Left lung (tissue), 10 donors: Measurements from ENCODE around the gene TENM4. TPM values are rescaled to one million over a fixed set of nuclear protein-coding genes. Genes with fewer than 3 reads are reported as not detected.

ENCODE experiments used
- ATAC-seq: fragments of 200-7000 bp; cut with Tn5 transposase; one replicate; pipeline ENCODE4 v1.9.1; 2020; ENCODE audit warnings: moderate library complexity
- DNase-seq, 4 donors: peaks; one replicate each; pipeline ENCODE4 v3.0.0-alpha.2; 2013 to 2020
- H3K27ac ChIP-seq, 2 donors: fragments of 200-600 bp; sonication (generic) in 1 of 2; one replicate each; pipeline versions ENCODE4 v1.5.0 to v1.8.0; 2020 to 2021
- H3K27me3 ChIP-seq, 2 donors: fragments of 200-600 bp; sonication (generic) in 1 of 2; one replicate each; pipeline versions ENCODE4 v1.5.0 to v1.8.0; 2020 to 2021
- H3K36me3 ChIP-seq, 2 donors: fragments of 200-600 bp; sonication (generic) in 1 of 2; one replicate each; pipeline versions ENCODE4 v1.5.0 to v1.8.0; 2020 to 2021
- H3K4me1 ChIP-seq, 2 donors: fragments of 200-600 bp; one replicate each; pipeline ENCODE4 v1.8.0; 2021
- H3K4me3 ChIP-seq, 2 donors: fragments of 200-600 bp; sonication (generic) in 1 of 2; one replicate each; pipeline versions ENCODE4 v1.5.0 to v1.8.0; 2020 to 2021; ENCODE audit warnings: mild to moderate bottlenecking in 1 of 2
- H3K9me3 ChIP-seq, 2 donors: fragments of 200-600 bp; sonication (generic) in 1 of 2; one replicate each; pipeline versions ENCODE4 v1.5.0 to v1.8.0; 2020 to 2021
- intact Hi-C, 2 donors: fragments of 100-400 bp; cut with DNase I; formaldehyde crosslinking; loops; one replicate each; pipeline versions ENCODE4 v1.11.2 to v1.14.2; 2022
- polyA plus RNA-seq, 6 donors: library from polyadenylated mRNA; unstranded; fragments of 120-200 nt; gene quantifications; one replicate each; pipeline ENCODE4 v1.2.1, GENCODE V29; 2013; ENCODE audit not compliant: insufficient read length in 6 of 6
- total RNA-seq, 2 donors: library from RNA; stranded (reverse); fragmentation: NEBNext Ultra II Directional; extraction: Animal tissue kit (Norgen Biotek cat#: 25700); gene quantifications; one replicate each; pipeline ENCODE4 v1.2.1, GENCODE V29; 2021
- TF ChIP-seq, protein P1 (sequence below), 2 donors: fragments of 200-600 bp; sonication (generic) in 1 of 2; IDR thresholded peaks; one replicate each; pipeline versions ENCODE4 v1.5.0 to v1.8.0; 2021; ENCODE audit warnings: antibody characterized with exemption in 2 of 2
- donor health status: DM: no; HTN: yes; CAD: no.
- donor health status: DM: no; HTN: no; CAD: no.

The TENM4 gene
- total and polyA plus RNA-seq, 8 donors: 3.4 to 7.1 (median 5.2) TPM

DNA sequence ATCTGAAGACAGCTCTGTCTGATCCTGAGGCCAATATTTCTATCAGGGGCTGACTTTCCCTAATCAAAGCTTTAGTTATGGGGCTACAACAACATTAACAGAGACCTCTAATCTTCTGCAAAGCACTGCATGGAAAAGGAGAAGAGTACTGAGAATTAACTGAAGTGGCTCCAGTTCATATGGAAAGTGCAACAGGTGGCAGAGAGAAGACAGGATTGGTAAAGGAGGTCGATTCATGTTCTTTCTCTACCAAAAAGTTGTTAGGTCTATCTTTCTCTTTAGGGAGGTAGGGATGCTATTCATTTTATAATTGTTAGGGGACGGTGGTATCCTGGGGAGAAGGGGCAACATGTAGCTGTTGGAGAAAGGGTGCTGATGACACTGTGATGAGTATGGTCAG lies 633.5 kb downstream of the TENM4 start:
- Histone ChIP-seq H3K4me3 (no peak overlapping the region), H3K9me3 (no peaks in the 10 kb centered on the region), H3K27me3 (no peaks in the 10 kb centered on the region), H3K27ac (no peak overlapping the region), H3K36me3 (no peaks in the 10 kb centered on the region), H3K4me1 (peaks cover 4 to 13% of the 10 kb centered on the region in 2 donors)
- ATAC-seq (no peak), DNase-seq (no peak)
- intact Hi-C loops: no loop called here
- TF ChIP-seq, protein P1, sequence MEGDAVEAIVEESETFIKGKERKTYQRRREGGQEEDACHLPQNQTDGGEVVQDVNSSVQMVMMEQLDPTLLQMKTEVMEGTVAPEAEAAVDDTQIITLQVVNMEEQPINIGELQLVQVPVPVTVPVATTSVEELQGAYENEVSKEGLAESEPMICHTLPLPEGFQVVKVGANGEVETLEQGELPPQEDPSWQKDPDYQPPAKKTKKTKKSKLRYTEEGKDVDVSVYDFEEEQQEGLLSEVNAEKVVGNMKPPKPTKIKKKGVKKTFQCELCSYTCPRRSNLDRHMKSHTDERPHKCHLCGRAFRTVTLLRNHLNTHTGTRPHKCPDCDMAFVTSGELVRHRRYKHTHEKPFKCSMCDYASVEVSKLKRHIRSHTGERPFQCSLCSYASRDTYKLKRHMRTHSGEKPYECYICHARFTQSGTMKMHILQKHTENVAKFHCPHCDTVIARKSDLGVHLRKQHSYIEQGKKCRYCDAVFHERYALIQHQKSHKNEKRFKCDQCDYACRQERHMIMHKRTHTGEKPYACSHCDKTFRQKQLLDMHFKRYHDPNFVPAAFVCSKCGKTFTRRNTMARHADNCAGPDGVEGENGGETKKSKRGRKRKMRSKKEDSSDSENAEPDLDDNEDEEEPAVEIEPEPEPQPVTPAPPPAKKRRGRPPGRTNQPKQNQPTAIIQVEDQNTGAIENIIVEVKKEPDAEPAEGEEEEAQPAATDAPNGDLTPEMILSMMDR (IDR thresholded peaks at IDR 0.05): no peak

DNA sequence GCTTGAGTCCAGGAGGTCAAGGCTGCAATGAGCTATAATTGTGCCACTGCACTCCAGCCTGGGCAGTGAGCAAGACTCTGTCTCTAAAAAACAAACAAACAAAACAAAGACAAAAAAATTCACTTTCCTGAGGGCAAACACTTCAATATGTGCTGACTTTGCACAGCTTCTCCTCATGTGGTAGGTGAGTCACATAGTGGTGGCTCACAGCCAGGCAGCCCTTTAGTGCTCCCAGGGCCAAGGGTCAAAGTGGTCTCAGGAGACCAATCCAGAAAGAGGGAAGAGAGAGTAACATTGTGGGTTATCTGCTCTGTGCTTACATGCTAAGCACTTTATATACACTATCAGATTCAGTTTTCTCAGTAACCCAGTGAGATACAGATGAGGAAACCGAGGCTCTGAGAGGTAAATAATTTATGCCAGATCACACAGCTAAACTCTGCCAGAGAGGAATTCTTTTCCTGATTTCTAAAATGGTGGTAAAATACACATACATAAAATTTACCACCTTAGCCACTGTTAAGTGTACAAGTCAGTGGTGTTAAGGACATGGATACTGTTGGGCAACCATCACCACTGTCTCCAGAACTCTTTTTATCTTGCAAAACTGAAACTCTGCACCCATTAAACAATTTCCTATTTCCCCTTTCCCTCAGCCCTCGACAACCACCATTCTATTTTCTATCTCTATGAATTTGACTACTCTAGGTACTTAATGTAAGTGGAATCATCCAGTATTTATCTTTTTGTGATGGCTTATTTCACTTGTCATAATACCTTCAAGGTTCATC lies 634.4 kb downstream of the TENM4 start:
- H3K27ac ChIP-seq: peak overlapping the region in 1 of 2 donors; percentile 40
- TF ChIP-seq, protein P1 (IDR thresholded peaks at IDR 0.05): no peak

DNA sequence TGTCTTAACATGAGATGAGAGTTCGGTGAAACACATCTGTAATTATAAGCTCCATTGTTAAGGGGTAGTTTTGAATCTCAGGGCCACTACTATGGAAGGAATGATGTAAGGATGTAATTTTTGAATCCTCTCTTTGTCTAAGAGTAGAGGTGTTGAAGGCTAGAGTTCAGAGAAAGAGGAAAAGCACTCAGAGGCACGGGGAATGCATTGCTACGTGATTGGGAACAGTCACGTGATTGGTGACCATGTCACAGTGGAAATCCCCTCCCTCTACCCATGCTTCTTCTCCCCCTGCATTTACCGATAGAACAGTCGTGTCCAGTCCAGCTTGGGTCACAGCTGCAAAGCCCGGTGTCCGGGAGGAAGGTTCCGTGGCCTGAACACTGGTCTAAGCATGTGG lies 635.8 kb downstream of the TENM4 start:
- Histone ChIP-seq H3K4me3 (no peak overlapping the region), H3K36me3 (no peaks in the 10 kb centered on the region), H3K27ac (no peak overlapping the region), H3K4me1 (peaks cover 19 to 21% of the 10 kb centered on the region in 2 donors), H3K9me3 (no peaks in the 10 kb centered on the region), H3K27me3 (no peaks in the 10 kb centered on the region)
- ATAC-seq (no peak), DNase-seq (no peak)
- TF ChIP-seq, protein P1 (IDR thresholded peaks at IDR 0.05): no peak
- intact Hi-C loops: no loop called here

More for the DNA sequence above, 634.4 kb downstream of the TENM4 start:
- Histone ChIP-seq H3K9me3 (no peaks in the 10 kb centered on the region), H3K4me3 (no peak overlapping the region), H3K4me1 (peaks cover 13 to 15% of the 10 kb centered on the region in 2 donors), H3K27me3 (no peaks in the 10 kb centered on the region), H3K36me3 (no peaks in the 10 kb centered on the region)
- peak in 1 of 4 donors; percentile 58 for DNase-seq
- intact Hi-C loops: no loop called here
- ATAC-seq: no peak

DNA sequence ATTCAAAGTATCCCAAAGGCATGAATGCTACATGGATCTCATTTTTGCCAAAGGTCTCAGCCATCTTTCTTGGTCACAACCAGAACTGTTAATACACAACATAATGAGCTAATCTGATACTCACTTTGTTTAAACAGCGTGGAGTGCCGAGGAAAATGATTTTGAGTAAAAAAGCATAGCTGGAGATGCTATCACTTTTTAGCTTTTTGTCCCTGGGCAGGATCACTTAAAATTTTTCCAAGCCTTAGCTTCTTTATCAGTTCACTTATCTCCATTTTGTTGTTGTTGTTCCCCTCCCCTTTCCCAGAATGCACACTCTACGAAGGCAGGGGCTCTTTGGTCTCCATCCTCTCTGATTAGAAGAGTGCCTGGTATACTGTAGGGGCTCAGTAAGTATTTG lies 636.8 kb downstream of the TENM4 start:
- Histone ChIP-seq H3K9me3 (no peaks in the 10 kb centered on the region), H3K27ac (no peak overlapping the region), H3K36me3 (no peaks in the 10 kb centered on the region), H3K27me3 (no peaks in the 10 kb centered on the region), H3K4me3 (no peak overlapping the region), H3K4me1 (peaks cover 21 to 28% of the 10 kb centered on the region in 2 donors)
- ATAC-seq (no peak), DNase-seq (no peak)
- intact Hi-C loops: no loop called here
- TF ChIP-seq, protein P1 (IDR thresholded peaks at IDR 0.05): no peak

DNA sequence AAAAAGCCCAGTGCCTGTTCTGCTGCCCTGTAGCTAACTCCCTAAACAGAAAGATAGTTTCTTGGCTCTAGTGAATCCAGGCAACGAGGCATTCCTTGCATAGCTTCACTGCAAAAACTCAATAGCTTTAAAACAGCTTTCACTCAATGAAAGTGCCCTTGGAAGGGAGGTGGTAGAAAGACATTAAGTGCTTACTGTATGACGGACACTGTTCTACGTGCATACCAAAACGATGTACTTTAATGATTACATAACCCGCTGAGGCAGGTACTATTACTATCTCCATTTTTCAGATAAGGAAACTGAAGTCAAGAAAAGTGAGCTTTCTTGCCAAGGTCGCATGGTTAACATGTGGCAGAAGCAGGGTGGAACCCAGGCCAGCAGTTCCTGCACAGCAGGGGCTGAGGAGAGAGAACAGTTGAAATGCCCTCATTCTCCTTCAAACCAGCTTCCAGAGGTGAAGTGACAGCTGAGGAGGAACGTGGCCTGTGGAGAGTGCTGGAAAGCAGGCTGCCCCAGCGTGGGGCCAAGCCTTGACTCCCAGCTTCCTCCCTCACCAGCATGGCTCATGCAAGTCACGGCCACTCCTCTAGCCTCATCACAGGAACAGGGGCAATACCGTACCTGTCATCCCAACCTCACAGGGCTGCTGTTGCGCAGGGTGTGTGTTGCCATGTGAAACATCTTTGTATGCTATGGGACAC lies 638.6 kb downstream of the TENM4 start:
- ATAC-seq (peak; percentile 59), DNase-seq (peak in 1 of 4 donors; percentile 47)
- intact Hi-C loops: no loop called here
- Histone ChIP-seq H3K9me3 (no peaks in the 10 kb centered on the region), H3K36me3 (no peaks in the 10 kb centered on the region), H3K27me3 (no peaks in the 10 kb centered on the region), H3K4me1 (peaks cover 21 to 33% of the 10 kb centered on the region in 2 donors), H3K4me3 (no peak overlapping the region), H3K27ac (peak overlapping the region; percentile 86 to 87)
- TF ChIP-seq, protein P1 (IDR thresholded peaks at IDR 0.05): no peak
